Naive thymus-derived CD8-positive, alpha-beta T cell (primary cell): ENCODE measurements around the gene DCC. TPM values are rescaled to one million over a fixed set of nuclear protein-coding genes. Genes with fewer than 3 reads are reported as not detected.

Experiments
- ATAC-seq, 2 donors: fragments of 150-1000 bp; cut with Tn5 transposase in 1 of 2; sonication (Bioruptor Pico), chemical (Tn5 transposase) in 1 of 2; 1 replicate in 1 of 2; 2 replicates in 1 of 2; pipeline ENCODE4 v1.10.0; 2021; ENCODE audit warnings: mild to moderate bottlenecking in 2 of 2, moderate library complexity in 2 of 2
- POLR2A ChIA-PET: fragments of 350-600 bp; sonication (Branson Sonifier 250); formaldehyde crosslinking; loops from one replicate; lab custom pipeline; 2021; ENCODE audit warnings: antibody characterized with exemption; lab: Charles Lee
- DNase-seq, 10 donors: peaks; one replicate each; pipeline versions ENCODE4 v3.0.0 to v3.0.0-alpha.2; 2020 to 2022
- H3K27ac Mint-ChIP-seq, 10 donors: one replicate each; pipeline ENCODE4 v1.8.0; 2020 to 2022; ENCODE audit warnings: mild to moderate bottlenecking in 10 of 10, mixed read lengths in 10 of 10, moderate library complexity in 4 of 10, inconsistent platforms in 1 of 10
- H3K27me3 Mint-ChIP-seq, 5 donors: one replicate each; pipeline ENCODE4 v1.8.0; 2021 to 2022; ENCODE audit warnings: mixed read lengths in 5 of 5
- H3K36me3 Mint-ChIP-seq, 3 donors: one replicate each; pipeline ENCODE4 v1.8.0; 2020 to 2022; ENCODE audit warnings: mixed read lengths in 3 of 3, mild to moderate bottlenecking in 2 of 3, inconsistent platforms in 1 of 3
- H3K4me1 Mint-ChIP-seq, 4 donors: one replicate each; pipeline ENCODE4 v1.8.0; 2021 to 2022; ENCODE audit warnings: mixed read lengths in 4 of 4
- H3K4me3 Mint-ChIP-seq, 10 donors: one replicate each; pipeline ENCODE4 v1.8.0; 2020 to 2022; ENCODE audit warnings: mild to moderate bottlenecking in 10 of 10, mixed read lengths in 10 of 10, moderate library complexity in 6 of 10, inconsistent platforms in 1 of 10
- H3K9me3 Mint-ChIP-seq, 9 donors: one replicate each; pipeline ENCODE4 v1.8.0; 2020 to 2022; ENCODE audit warnings: mixed read lengths in 9 of 9, mild to moderate bottlenecking in 3 of 9, inconsistent platforms in 1 of 9, moderate library complexity in 1 of 9
- polyA plus RNA-seq, 3 donors: library from polyadenylated mRNA; unstranded; fragments of 300-500 nt; fragmentation: Illumina TruSeq; gene quantifications; one replicate each; pipeline ENCODE4 v1.2.3, GENCODE V29; 2021
- total RNA-seq, 8 experiments: library from RNA in 2 of 8; stranded (reverse) in 2 of 8; gene quantifications; one replicate each; pipeline ENCODE4 v1.2.3 and lab custom pipeline; 2021 to 2026

DCC gene
- total and polyA plus RNA-seq, 5 experiments from 2014 or later: not detected

- POLR2A ChIA-PET: no interaction called here
- Mint-ChIP-seq H3K36me3 (no peaks in the 10 kb centered on the region), H3K27ac (no peak overlapping the region), H3K9me3 (peaks cover 0 to 21% (median 2%) of the 10 kb centered on the region in 9 donors), H3K27me3 (no peaks in the 10 kb centered on the region), H3K4me3 (no peak overlapping the region), H3K4me1 (no peaks in the 10 kb centered on the region)
- no peak for ATAC-seq
- DNase-seq: no peak
Observed at GRCh38 chr18:52596748-52597435, 256.9 kb downstream of the DCC start.

GRCh38 chr18:52598921-52599320 lies 258.9 kb downstream of the DCC start:
- Mint-ChIP-seq H3K9me3 (peaks cover 0 to 21% (median 2%) of the 10 kb centered on the region in 9 donors), H3K36me3 (no peaks in the 10 kb centered on the region), H3K4me1 (no peaks in the 10 kb centered on the region), H3K27ac (no peak overlapping the region), H3K27me3 (no peaks in the 10 kb centered on the region), H3K4me3 (no peak overlapping the region)
- no peak for DNase-seq
- ATAC-seq: no peak
- POLR2A ChIA-PET: no interaction called here

DNA sequence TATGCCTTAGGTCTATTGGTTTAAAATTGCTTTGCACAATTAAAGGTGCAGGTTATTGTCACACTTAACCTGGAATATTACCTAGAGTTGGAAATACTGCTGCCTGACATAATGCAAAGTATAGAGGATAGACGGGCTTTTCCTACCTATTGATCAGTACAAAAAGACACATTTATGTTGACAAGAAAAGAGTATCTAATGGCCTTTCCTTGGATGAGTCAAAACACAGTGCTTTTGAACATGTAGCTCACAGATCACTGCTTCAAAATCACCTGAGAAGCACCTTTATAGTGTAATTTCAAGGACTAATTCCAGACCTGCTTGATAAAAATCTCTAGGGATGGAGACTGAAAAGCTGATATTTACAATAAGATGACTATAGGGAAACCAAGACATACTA lies 262.8 kb downstream of the DCC start:
- H3K4me3 Mint-ChIP-seq: no peak overlapping the region
- no peaks in the 10 kb centered on the region for H3K36me3 Mint-ChIP-seq
- H3K27ac Mint-ChIP-seq: no peak overlapping the region
- no peak for ATAC-seq
- H3K9me3 Mint-ChIP-seq: peaks cover 0 to 19% (median 2%) of the 10 kb centered on the region in 9 donors
- no peaks in the 10 kb centered on the region for H3K27me3 Mint-ChIP-seq
- DNase-seq: no peak
- no peaks in the 10 kb centered on the region for H3K4me1 Mint-ChIP-seq
- POLR2A ChIA-PET: no interaction called here

DNA sequence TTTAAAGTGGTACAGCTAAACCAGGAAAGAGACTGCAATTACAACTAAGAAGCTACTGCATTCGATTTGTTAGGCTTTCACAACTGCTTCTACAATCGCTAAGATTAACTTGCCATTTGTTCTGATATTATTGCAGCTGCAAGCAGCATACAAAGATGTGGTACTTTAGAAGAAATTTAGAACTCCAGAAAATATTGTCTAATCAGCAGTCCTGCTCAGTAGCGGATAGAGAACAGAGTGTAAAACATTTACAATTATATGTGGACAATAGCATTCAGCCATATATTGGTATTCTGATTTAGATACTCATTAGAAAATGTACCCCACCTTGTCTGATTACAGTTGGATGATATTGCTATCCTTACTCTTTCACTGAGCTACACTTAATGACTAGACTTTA lies 265.3 kb downstream of the DCC start:
- POLR2A ChIA-PET: no interaction called here
- Mint-ChIP-seq H3K36me3 (no peaks in the 10 kb centered on the region), H3K9me3 (peaks cover 0 to 9% (median 0%) of the 10 kb centered on the region in 9 donors), H3K4me3 (no peak overlapping the region), H3K4me1 (no peaks in the 10 kb centered on the region), H3K27me3 (peaks cover 0 to 1% (median 0%) of the 10 kb centered on the region in 5 donors), H3K27ac (no peak overlapping the region)
- ATAC-seq (no peak), DNase-seq (no peak)

- H3K27me3 Mint-ChIP-seq: peaks cover 0 to 1% (median 0%) of the 10 kb centered on the region in 5 donors
- H3K4me3 Mint-ChIP-seq: no peak overlapping the region
- H3K9me3 Mint-ChIP-seq: peaks cover 0 to 9% (median 2%) of the 10 kb centered on the region in 9 donors
- H3K4me1 Mint-ChIP-seq: no peaks in the 10 kb centered on the region
- no peak overlapping the region for H3K27ac Mint-ChIP-seq
- H3K36me3 Mint-ChIP-seq: no peaks in the 10 kb centered on the region
- POLR2A ChIA-PET: no interaction called here
- DNase-seq (no peak), ATAC-seq (no peak)
Observed at GRCh38 chr18:52607985-52608384, 268.0 kb downstream of the DCC start.

- Mint-ChIP-seq H3K4me1 (no peaks in the 10 kb centered on the region), H3K9me3 (peaks cover 0 to 9% (median 2%) of the 10 kb centered on the region in 9 donors), H3K36me3 (no peaks in the 10 kb centered on the region), H3K27ac (no peak overlapping the region), H3K4me3 (no peak overlapping the region), H3K27me3 (peaks cover 0 to 1% (median 0%) of the 10 kb centered on the region in 5 donors)
- no peak for ATAC-seq
- no peak for DNase-seq
- POLR2A ChIA-PET: no interaction called here
Observed at GRCh38 chr18:52610451-52611115, 270.6 kb downstream of the DCC start.

GRCh38 chr18:52612406-52612805 lies 272.4 kb downstream of the DCC start:
- peaks cover 0 to 6% (median 0%) of the 10 kb centered on the region in 9 donors for H3K9me3 Mint-ChIP-seq
- H3K4me3 Mint-ChIP-seq: no peak overlapping the region
- no peaks in the 10 kb centered on the region for H3K36me3 Mint-ChIP-seq
- peaks cover 0 to 1% (median 0%) of the 10 kb centered on the region in 5 donors for H3K27me3 Mint-ChIP-seq
- no peak overlapping the region for H3K27ac Mint-ChIP-seq
- DNase-seq: no peak
- POLR2A ChIA-PET: no interaction called here
- ATAC-seq: no peak
- no peaks in the 10 kb centered on the region for H3K4me1 Mint-ChIP-seq

- H3K9me3 Mint-ChIP-seq: peaks cover 0 to 5% (median 0%) of the 10 kb centered on the region in 9 donors
- POLR2A ChIA-PET: no interaction called here
- no peaks in the 10 kb centered on the region for H3K4me1 Mint-ChIP-seq
- DNase-seq: no peak
- no peak overlapping the region for H3K27ac Mint-ChIP-seq
- H3K36me3 Mint-ChIP-seq: no peaks in the 10 kb centered on the region
- no peak for ATAC-seq
- no peaks in the 10 kb centered on the region for H3K27me3 Mint-ChIP-seq
- H3K4me3 Mint-ChIP-seq: no peak overlapping the region
Observed at GRCh38 chr18:52615321-52615720, 275.3 kb downstream of the DCC start.

- Mint-ChIP-seq H3K27ac (no peak overlapping the region), H3K4me3 (no peak overlapping the region), H3K36me3 (no peaks in the 10 kb centered on the region), H3K9me3 (peaks cover 0 to 5% (median 0%) of the 10 kb centered on the region in 9 donors), H3K4me1 (no peaks in the 10 kb centered on the region), H3K27me3 (no peaks in the 10 kb centered on the region)
- DNase-seq (no peak), ATAC-seq (no peak)
- POLR2A ChIA-PET: no interaction called here
Observed at GRCh38 chr18:52615943-52616342, 275.9 kb downstream of the DCC start.

GRCh38 chr18:52617931-52618330 lies 277.9 kb downstream of the DCC start:
- H3K36me3 Mint-ChIP-seq: no peaks in the 10 kb centered on the region
- POLR2A ChIA-PET: no interaction called here
- no peaks in the 10 kb centered on the region for H3K4me1 Mint-ChIP-seq
- H3K27ac Mint-ChIP-seq: no peak overlapping the region
- no peak overlapping the region for H3K4me3 Mint-ChIP-seq
- ATAC-seq (no peak), DNase-seq (no peak)
- H3K27me3 Mint-ChIP-seq: no peaks in the 10 kb centered on the region
- H3K9me3 Mint-ChIP-seq: peaks cover 0 to 3% (median 0%) of the 10 kb centered on the region in 9 donors

GRCh38 chr18:52620926-52621439 lies 281.0 kb downstream of the DCC start:
- Mint-ChIP-seq H3K4me1 (no peaks in the 10 kb centered on the region), H3K9me3 (peaks cover 0 to 3% (median 0%) of the 10 kb centered on the region in 9 donors), H3K4me3 (no peak overlapping the region), H3K27ac (no peak overlapping the region), H3K27me3 (no peaks in the 10 kb centered on the region), H3K36me3 (no peaks in the 10 kb centered on the region)
- no peak for ATAC-seq
- POLR2A ChIA-PET: no interaction called here
- DNase-seq: no peak

DNA sequence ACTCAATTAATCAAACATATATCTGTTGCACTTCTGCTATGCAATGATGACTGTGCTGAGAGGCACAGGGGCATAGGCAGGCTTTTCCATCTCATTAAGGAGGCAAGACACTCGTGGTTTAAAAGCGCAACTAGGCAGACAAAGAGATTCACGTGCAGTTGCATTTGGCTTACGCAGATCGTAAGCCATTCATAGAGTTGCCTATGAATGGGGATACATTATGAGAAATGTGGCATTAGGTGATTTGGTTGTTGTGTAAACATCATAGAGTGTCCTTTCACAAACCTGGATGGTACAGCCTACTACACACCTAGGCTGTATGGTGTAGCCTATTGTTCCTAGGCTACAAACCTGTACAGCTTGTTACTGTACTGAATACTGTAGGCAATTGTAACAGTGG lies 284.7 kb downstream of the DCC start:
- POLR2A ChIA-PET: no interaction called here
- no peak for ATAC-seq
- Mint-ChIP-seq H3K36me3 (no peaks in the 10 kb centered on the region), H3K27ac (no peak overlapping the region), H3K4me3 (no peak overlapping the region), H3K27me3 (no peaks in the 10 kb centered on the region), H3K9me3 (no peaks in the 10 kb centered on the region), H3K4me1 (no peaks in the 10 kb centered on the region)
- DNase-seq: no peak

DNA sequence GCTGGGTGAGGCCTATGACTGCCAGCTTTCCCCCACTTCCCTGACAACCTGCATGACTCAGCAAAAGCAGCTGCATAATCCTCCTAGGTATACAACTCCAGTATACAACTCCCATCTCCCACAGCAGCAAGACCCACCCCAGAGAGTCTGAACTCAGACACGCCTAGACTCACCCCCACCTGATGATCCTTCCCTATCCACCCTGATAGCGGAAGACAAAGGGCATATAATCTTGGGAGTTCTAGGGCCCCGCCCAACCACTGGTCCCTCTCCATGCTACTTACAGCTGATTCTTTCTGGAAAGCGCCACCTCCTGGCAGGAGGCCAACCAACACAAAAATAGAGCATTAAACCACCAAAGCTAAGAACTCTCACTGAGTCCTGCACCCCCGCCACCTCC lies 296.5 kb downstream of the DCC start:
- Mint-ChIP-seq H3K4me3 (no peak overlapping the region), H3K4me1 (no peaks in the 10 kb centered on the region), H3K27me3 (peaks cover 0 to 8% (median 2%) of the 10 kb centered on the region in 5 donors), H3K27ac (no peak overlapping the region), H3K9me3 (peaks cover 2 to 21% (median 13%) of the 10 kb centered on the region in 9 donors), H3K36me3 (no peaks in the 10 kb centered on the region)
- ATAC-seq (no peak), DNase-seq (no peak)
- POLR2A ChIA-PET: no interaction called here
